ENCODE results near the gene DPPA3. TPM values are rescaled to one million over a fixed set of nuclear protein-coding genes. Genes with fewer than 3 reads are reported as not detected.

DPPA3 gene
- total RNA-seq, 1 donor from 2014 or later, result not detected

DNA sequence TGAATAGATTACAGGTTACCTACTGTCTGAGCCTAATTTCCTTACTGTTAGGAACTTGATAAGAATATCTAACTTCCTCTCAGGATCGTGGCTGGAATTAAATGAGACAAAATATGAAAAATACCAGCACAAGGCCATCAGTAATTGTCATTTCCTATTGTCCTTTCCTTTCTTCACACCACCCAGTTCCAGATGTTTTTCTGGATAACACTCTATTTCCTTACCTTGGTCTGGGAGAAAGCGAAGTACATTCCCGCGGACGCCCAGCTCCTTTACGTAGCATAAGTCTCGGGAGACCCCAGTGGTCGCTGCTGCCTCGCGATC is 16.0 kb upstream of the DPPA3 start:
- H3K4me3 ChIP-seq (ENCODE audit: low read depth, low read length), result no peak overlapping the region
- H3K27me3 ChIP-seq (ENCODE audit: control insufficient read depth, insufficient read depth, low read length), result no peaks in the 10 kb centered on the region
- no peak for TF ChIP-seq CTCF (IDR thresholded peaks at IDR 0.05; ENCODE audit: insufficient read depth, low read length, severe bottlenecking)
- FAIRE-seq (no peak), DNase-seq (ENCODE audit: low read depth) (no peak)
- no peaks in the 10 kb centered on the region for H3K36me3 ChIP-seq (ENCODE audit: control insufficient read depth, insufficient read depth, low read length)

DNA sequence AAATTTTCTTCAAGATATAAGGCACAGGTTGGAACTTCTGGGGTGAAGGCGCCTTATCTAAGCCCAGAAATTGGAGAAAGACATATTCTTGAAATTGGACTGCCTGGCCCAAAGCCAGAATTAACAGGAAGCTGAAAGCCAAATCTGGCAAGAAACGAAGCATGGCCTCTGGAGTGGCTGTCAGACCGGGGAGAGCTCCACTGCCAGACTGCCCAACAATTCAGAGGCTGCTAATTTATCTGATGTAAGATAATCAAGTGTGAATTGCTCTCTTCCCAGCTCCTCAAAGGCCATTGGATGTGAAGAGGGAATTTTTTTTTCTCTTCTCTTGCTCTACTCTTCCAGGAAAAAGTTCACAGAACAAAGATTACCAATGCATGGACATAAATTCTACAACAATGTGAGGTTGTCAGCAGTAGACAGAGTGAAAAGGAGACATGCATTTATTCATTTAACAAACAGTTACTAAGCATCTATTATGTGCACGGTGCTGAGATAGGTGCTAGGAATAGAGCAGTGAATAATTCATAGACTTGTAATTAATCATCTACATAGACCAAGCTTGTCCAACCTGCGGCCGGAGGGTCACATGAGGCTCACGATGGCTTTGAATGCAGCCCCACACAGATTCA is 15.6 kb upstream of the DPPA3 start, which contains the start of gene GDF3:
Gene GDF3 (minus strand): TSS at position 210 of the 632 bp plus-strand sequence. CDS start 47 bp downstream, at position 163.
- FAIRE-seq, result no peak
- TF ChIP-seq CTCF (IDR thresholded peaks at IDR 0.05; ENCODE audit: insufficient read depth, low read length, severe bottlenecking), result no peak
- DNase-seq (ENCODE audit: low read depth), result no peak
- H3K36me3 ChIP-seq (ENCODE audit: control insufficient read depth, insufficient read depth, low read length), result no peaks in the 10 kb centered on the region
- H3K27me3 ChIP-seq (ENCODE audit: control insufficient read depth, insufficient read depth, low read length), result no peaks in the 10 kb centered on the region
- H3K4me3 ChIP-seq (ENCODE audit: low read depth, low read length), result no peak within 1 kb of the TSS

- no peak for TF ChIP-seq CTCF (IDR thresholded peaks at IDR 0.05; ENCODE audit: insufficient read depth, low read length, severe bottlenecking)
- DNase-seq (ENCODE audit: low read depth), result no peak
- FAIRE-seq, result no peak
- H3K36me3 ChIP-seq (ENCODE audit: control insufficient read depth, insufficient read depth, low read length), result no peaks in the 10 kb centered on the region
- H3K27me3 ChIP-seq (ENCODE audit: control insufficient read depth, insufficient read depth, low read length), result no peaks in the 10 kb centered on the region
- H3K4me3 ChIP-seq (ENCODE audit: low read depth, low read length), result no peak overlapping the region
Observed at GRCh38 chr12:7705846-7706245, 5.4 kb upstream of the DPPA3 start.

- no peaks in the 10 kb centered on the region for H3K27me3 ChIP-seq (ENCODE audit: control insufficient read depth, insufficient read depth, low read length)
- no peaks in the 10 kb centered on the region for H3K36me3 ChIP-seq (ENCODE audit: control insufficient read depth, insufficient read depth, low read length)
- no peak for TF ChIP-seq CTCF (IDR thresholded peaks at IDR 0.05; ENCODE audit: insufficient read depth, low read length, severe bottlenecking)
- DNase-seq (ENCODE audit: low read depth) (no peak), FAIRE-seq (no peak)
- no peak overlapping the region for H3K4me3 ChIP-seq (ENCODE audit: low read depth, low read length)
Observed at GRCh38 chr12:7709969-7710675, 1.1 kb upstream of the DPPA3 start.

GRCh38 chr12:7712841-7713442 is 1.7 kb downstream of the DPPA3 start:
- TF ChIP-seq CTCF (IDR thresholded peaks at IDR 0.05; ENCODE audit: insufficient read depth, low read length, severe bottlenecking), result no peak
- H3K27me3 ChIP-seq (ENCODE audit: control insufficient read depth, insufficient read depth, low read length), result no peaks in the 10 kb centered on the region
- no peak for DNase-seq (ENCODE audit: low read depth)
- no peaks in the 10 kb centered on the region for H3K36me3 ChIP-seq (ENCODE audit: control insufficient read depth, insufficient read depth, low read length)
- FAIRE-seq, result no peak
- no peak overlapping the region for H3K4me3 ChIP-seq (ENCODE audit: low read depth, low read length)
